ENCODE measurements around the gene CASP8AP2.

CASP8AP2 gene

DNA sequence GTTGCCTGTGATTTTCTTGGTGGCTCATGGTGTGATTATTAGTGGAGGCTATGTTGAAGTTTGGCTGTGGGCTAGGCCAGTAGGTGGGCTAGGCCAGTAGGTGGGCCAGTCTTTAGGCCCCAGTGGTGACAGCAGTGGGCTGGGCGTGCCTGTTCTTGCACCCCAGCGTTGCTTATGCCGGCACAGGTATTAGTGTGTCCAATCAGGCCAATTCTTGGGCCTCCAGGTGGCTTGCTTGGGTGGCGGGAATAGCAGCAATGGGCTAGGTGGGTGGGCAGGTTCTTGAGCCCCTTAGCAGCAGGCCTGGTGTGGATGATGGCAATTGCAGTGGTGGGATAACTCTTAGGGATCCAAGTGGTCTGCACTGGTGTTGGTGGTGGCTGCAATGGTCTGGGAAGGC, 87.5 kb downstream of the CASP8AP2 start:
- no peaks in the 10 kb centered on the region for H3K36me3 ChIP-seq (ENCODE audit: insufficient read depth, low read length)
- H3K27me3 ChIP-seq (ENCODE audit: insufficient read depth, low read length) = no peaks in the 10 kb centered on the region
- no peak overlapping the region for H3K4me3 ChIP-seq (ENCODE audit: low read length)
- no peak overlapping the region for H2AFZ ChIP-seq (ENCODE audit: low read depth, low read length)
- peaks cover 8% of the 10 kb centered on the region for H3K9me3 ChIP-seq (ENCODE audit: low read length)
- no peaks in the 10 kb centered on the region for H3K4me1 ChIP-seq (ENCODE audit: insufficient read depth, low read length)

DNA sequence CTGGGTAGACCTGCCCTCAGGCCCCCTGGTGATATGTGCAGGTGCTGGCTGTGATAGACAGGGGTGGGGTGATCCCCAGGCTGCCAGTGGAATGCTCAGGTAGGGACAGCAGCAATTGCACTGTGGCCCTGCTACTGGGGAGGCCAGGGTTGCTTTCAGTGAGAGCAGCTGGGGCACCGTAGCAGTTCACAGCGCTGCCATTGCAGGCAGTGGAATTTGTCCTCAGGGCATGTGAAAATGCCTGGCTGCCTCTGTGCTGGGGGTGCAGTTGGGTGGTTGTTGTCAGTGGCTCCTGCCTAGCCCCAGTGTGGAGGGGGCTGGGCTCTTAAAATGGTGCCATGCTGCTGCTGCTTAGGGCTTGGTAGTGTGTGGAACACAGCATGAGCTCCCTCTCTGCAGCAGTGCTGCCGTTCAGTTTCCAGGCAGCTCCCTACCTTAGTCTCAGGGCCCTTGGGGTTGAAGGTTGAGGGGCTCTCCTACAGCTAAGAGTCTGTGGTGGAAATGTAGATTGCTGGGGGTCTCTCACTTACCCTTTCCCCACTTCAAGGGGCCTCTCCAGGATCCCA, 88.2 kb downstream of the CASP8AP2 start:
- Histone ChIP-seq H2AFZ (ENCODE audit: low read depth, low read length) (no peak overlapping the region), H3K9me3 (ENCODE audit: low read length) (peaks cover 8% of the 10 kb centered on the region), H3K27me3 (ENCODE audit: insufficient read depth, low read length) (no peaks in the 10 kb centered on the region), H3K36me3 (ENCODE audit: insufficient read depth, low read length) (no peaks in the 10 kb centered on the region), H3K4me3 (ENCODE audit: low read length) (no peak overlapping the region), H3K4me1 (ENCODE audit: insufficient read depth, low read length) (no peaks in the 10 kb centered on the region)
